Measurements from ENCODE around the gene MBP. TPM values are rescaled to one million over a fixed set of nuclear protein-coding genes. Genes with fewer than 3 reads are reported as not detected.

The MBP gene
- polyA plus RNA-seq, 1 donor from 2014 or later: 3.3 TPM

GRCh38 chr18:77121523-77121922 is 11.1 kb downstream of the MBP start:
- Histone ChIP-seq H3K36me3 (ENCODE audit: insufficient read depth, low read length) (no peaks in the 10 kb centered on the region), H3K9me3 (ENCODE audit: low read length) (no peaks in the 10 kb centered on the region), H3K79me2 (replicated peaks; ENCODE audit: insufficient read depth, low read length) (no peaks in the 10 kb centered on the region), H3K9ac (ENCODE audit: low read length) (no peak overlapping the region), H3K9me2 (ENCODE audit: insufficient read depth, low read length) (no peaks in the 10 kb centered on the region), H3K4me2 (ENCODE audit: low read length) (no peak overlapping the region), H3K27me3 (ENCODE audit: insufficient read depth, low read depth, low read length) (no peaks in the 10 kb centered on the region), H2AFZ (ENCODE audit: low read depth, low read length) (no peak overlapping the region), H3F3A (ENCODE audit: insufficient read depth, low read length, poor library complexity, severe bottlenecking) (no peaks in the 10 kb centered on the region), H3K4me3 (ENCODE audit: low read length) (no peak overlapping the region), H4K20me1 (ENCODE audit: insufficient read depth) (no peaks in the 10 kb centered on the region), H3K27ac (ENCODE audit: low read length) (no peak overlapping the region)
- TF ChIP-seq SMC3 (conservative IDR thresholded peaks at IDR 0.05; ENCODE audit: poor library complexity): no peak

GRCh38 chr18:77119851-77120491 is 12.6 kb downstream of the MBP start:
- TF ChIP-seq EP300 (conservative IDR thresholded peaks at IDR 0.05; ENCODE audit: poor library complexity, severe bottlenecking) (no peak), REST (IDR thresholded peaks at IDR 0.05; ENCODE audit: borderline replicate concordance) (no peak), CTCF (IDR thresholded peaks at IDR 0.05; ENCODE audit: poor library complexity, severe bottlenecking) (no peak), POLR2AphosphoS5 (IDR thresholded peaks at IDR 0.05) (no peak), MXI1 (conservative IDR thresholded peaks at IDR 0.05; ENCODE audit: poor library complexity, severe bottlenecking) (no peak), RAD21 (conservative IDR thresholded peaks at IDR 0.05) (no peak)
- no peak overlapping the region for H3K4me3 ChIP-seq (ENCODE audit: low read length)
- H3K9me3 ChIP-seq (ENCODE audit: low read length): no peaks in the 10 kb centered on the region
- H3K27ac ChIP-seq (ENCODE audit: low read length): no peak overlapping the region
- no peaks in the 10 kb centered on the region for H3K27me3 ChIP-seq (ENCODE audit: insufficient read depth, low read depth, low read length)
- no peaks in the 10 kb centered on the region for H3K36me3 ChIP-seq (ENCODE audit: insufficient read depth, low read length)
- no peaks in the 10 kb centered on the region for H4K20me1 ChIP-seq (ENCODE audit: insufficient read depth)
- no peaks in the 10 kb centered on the region for H3K79me2 ChIP-seq (replicated peaks; ENCODE audit: insufficient read depth, low read length)
- no peaks in the 10 kb centered on the region for H3K9me2 ChIP-seq (ENCODE audit: insufficient read depth, low read length)
- no peaks in the 10 kb centered on the region for H3F3A ChIP-seq (ENCODE audit: insufficient read depth, low read length, poor library complexity, severe bottlenecking)
- no peak overlapping the region for H2AFZ ChIP-seq (ENCODE audit: low read depth, low read length)
- H3K9ac ChIP-seq (ENCODE audit: low read length): no peak overlapping the region
- H3K4me2 ChIP-seq (ENCODE audit: low read length): no peak overlapping the region

- Histone ChIP-seq H3F3A (ENCODE audit: insufficient read depth, low read length, poor library complexity, severe bottlenecking) (no peaks in the 10 kb centered on the region), H3K27me3 (ENCODE audit: insufficient read depth, low read depth, low read length) (no peaks in the 10 kb centered on the region), H2AFZ (ENCODE audit: low read depth, low read length) (no peak overlapping the region), H3K9me3 (ENCODE audit: low read length) (no peaks in the 10 kb centered on the region), H3K36me3 (ENCODE audit: insufficient read depth, low read length) (no peaks in the 10 kb centered on the region), H3K4me2 (ENCODE audit: low read length) (no peak overlapping the region), H3K79me2 (replicated peaks; ENCODE audit: insufficient read depth, low read length) (no peaks in the 10 kb centered on the region), H3K9me2 (ENCODE audit: insufficient read depth, low read length) (no peaks in the 10 kb centered on the region), H3K9ac (ENCODE audit: low read length) (no peak overlapping the region), H3K27ac (ENCODE audit: low read length) (no peak overlapping the region), H4K20me1 (ENCODE audit: insufficient read depth) (no peaks in the 10 kb centered on the region), H3K4me3 (ENCODE audit: low read length) (no peak overlapping the region)
- no peak for TF ChIP-seq SMC3 (conservative IDR thresholded peaks at IDR 0.05; ENCODE audit: poor library complexity)
- no peak for TF ChIP-seq POLR2AphosphoS5 (IDR thresholded peaks at IDR 0.05)
- TF ChIP-seq EP300 (conservative IDR thresholded peaks at IDR 0.05; ENCODE audit: poor library complexity, severe bottlenecking): no peak
- no peak for TF ChIP-seq RAD21 (conservative IDR thresholded peaks at IDR 0.05)
- no peak for TF ChIP-seq MXI1 (conservative IDR thresholded peaks at IDR 0.05; ENCODE audit: poor library complexity, severe bottlenecking)
- no peak for TF ChIP-seq TAF1 (IDR thresholded peaks at IDR 0.05; ENCODE audit: low read depth)
- TF ChIP-seq EZH2 (IDR thresholded peaks at IDR 0.05; ENCODE audit: borderline replicate concordance, insufficient read depth, low read length, poor library complexity, severe bottlenecking): no peak
- TF ChIP-seq REST (IDR thresholded peaks at IDR 0.05; ENCODE audit: borderline replicate concordance): no peak
Measured at GRCh38 chr18:77119101-77119850, 13.3 kb downstream of the MBP start.

Measured in neural cell (in vitro differentiated cells).